ENCODE data around the gene PVR.

PVR gene

DNA sequence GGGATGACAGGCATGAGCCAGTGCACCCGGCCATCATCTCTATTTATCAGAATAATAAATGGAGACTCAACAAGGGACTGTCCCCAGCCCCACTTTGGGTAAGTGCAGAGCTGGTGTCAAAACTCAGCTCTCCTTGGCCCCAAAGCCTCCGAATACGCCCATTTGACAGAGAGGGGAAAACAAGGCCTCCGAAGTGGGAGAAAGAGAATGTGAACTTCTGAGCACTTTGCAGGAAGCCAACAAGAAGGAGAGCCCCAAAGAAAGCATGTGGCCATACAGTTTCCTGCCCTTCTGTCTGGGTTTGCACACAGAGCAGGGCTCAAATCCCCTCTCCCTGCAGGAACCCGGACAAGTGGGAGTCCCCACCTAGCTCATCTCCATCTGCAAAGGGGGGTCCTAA lies 56.8 kb downstream of the PVR start:
- no peaks in the 10 kb centered on the region for H3K36me3 ChIP-seq
- peaks cover 0 to 19% of the 10 kb centered on the region in 2 donors for H3K27me3 ChIP-seq
- H3K9me3 ChIP-seq: no peaks in the 10 kb centered on the region
- intact Hi-C loops (cut with DNase I; ENCODE audit: low total_unique reads): no loop called here
- no peak overlapping the region for H3K4me3 ChIP-seq
- TF ChIP-seq, protein P1, sequence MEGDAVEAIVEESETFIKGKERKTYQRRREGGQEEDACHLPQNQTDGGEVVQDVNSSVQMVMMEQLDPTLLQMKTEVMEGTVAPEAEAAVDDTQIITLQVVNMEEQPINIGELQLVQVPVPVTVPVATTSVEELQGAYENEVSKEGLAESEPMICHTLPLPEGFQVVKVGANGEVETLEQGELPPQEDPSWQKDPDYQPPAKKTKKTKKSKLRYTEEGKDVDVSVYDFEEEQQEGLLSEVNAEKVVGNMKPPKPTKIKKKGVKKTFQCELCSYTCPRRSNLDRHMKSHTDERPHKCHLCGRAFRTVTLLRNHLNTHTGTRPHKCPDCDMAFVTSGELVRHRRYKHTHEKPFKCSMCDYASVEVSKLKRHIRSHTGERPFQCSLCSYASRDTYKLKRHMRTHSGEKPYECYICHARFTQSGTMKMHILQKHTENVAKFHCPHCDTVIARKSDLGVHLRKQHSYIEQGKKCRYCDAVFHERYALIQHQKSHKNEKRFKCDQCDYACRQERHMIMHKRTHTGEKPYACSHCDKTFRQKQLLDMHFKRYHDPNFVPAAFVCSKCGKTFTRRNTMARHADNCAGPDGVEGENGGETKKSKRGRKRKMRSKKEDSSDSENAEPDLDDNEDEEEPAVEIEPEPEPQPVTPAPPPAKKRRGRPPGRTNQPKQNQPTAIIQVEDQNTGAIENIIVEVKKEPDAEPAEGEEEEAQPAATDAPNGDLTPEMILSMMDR (IDR thresholded peaks at IDR 0.05): no peak
- no peaks in the 10 kb centered on the region for H3K4me1 ChIP-seq
- no peak for DNase-seq
- no peak overlapping the region for H3K27ac ChIP-seq

- TF ChIP-seq, protein P1 (IDR thresholded peaks at IDR 0.05): no peak
- Histone ChIP-seq H3K36me3 (no peaks in the 10 kb centered on the region), H3K9me3 (no peaks in the 10 kb centered on the region), H3K27me3 (peaks cover 0 to 19% of the 10 kb centered on the region in 2 donors), H3K27ac (no peak overlapping the region), H3K4me3 (no peak overlapping the region), H3K4me1 (no peaks in the 10 kb centered on the region)
- DNase-seq: no peak
- intact Hi-C loops (cut with DNase I; ENCODE audit: low total_unique reads): no loop called here
Observed at GRCh38 chr19:44701228-44701627, 57.5 kb downstream of the PVR start.

DNA sequence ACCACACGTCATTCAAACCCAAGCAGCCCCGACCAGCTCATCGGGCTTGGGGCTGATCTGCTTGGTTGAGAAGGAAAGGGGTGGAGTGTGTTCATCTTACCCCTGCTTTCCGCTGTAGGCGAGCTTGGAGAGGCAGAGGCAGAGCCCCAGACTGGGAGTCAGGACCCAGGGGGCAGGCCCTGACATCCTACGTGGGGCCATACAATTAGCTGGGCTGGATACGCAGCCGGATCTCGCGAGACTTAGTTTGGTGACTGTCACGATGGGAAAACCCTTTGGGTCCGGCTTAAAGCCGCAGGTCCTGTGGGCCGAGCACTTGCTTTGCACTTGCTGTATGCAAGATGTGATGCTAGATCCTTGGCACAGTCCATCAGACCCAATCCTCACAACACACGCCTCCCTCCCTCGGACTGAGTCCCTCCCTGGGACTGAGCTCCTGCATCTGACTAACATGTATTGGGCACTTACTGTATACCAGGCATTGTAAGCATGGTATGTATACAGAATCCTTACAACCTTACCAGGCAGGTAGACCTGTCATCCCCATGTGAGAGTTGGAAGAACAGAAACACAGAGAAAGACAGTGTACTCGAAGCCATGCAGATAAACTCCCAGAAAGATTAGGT lies 59.0 kb downstream of the PVR start:
- peaks cover 0 to 26% of the 10 kb centered on the region in 2 donors for H3K27me3 ChIP-seq
- intact Hi-C loops (cut with DNase I; ENCODE audit: low total_unique reads): no loop called here
- TF ChIP-seq, protein P1 (IDR thresholded peaks at IDR 0.05): no peak
- H3K4me1 ChIP-seq: no peaks in the 10 kb centered on the region
- no peak for DNase-seq
- H3K9me3 ChIP-seq: no peaks in the 10 kb centered on the region
- H3K27ac ChIP-seq: no peak overlapping the region
- H3K4me3 ChIP-seq: no peak overlapping the region
- H3K36me3 ChIP-seq: no peaks in the 10 kb centered on the region

- TF ChIP-seq, protein P1 (IDR thresholded peaks at IDR 0.05): no peak
- Histone ChIP-seq H3K4me1 (no peaks in the 10 kb centered on the region), H3K27me3 (peaks cover 0 to 24% of the 10 kb centered on the region in 2 donors), H3K9me3 (no peaks in the 10 kb centered on the region), H3K27ac (no peak overlapping the region), H3K4me3 (no peak overlapping the region), H3K36me3 (no peaks in the 10 kb centered on the region)
- DNase-seq: no peak
- intact Hi-C loops (cut with DNase I; ENCODE audit: low total_unique reads): no loop called here
Observed at GRCh38 chr19:44703336-44704078, 59.8 kb downstream of the PVR start.

DNA sequence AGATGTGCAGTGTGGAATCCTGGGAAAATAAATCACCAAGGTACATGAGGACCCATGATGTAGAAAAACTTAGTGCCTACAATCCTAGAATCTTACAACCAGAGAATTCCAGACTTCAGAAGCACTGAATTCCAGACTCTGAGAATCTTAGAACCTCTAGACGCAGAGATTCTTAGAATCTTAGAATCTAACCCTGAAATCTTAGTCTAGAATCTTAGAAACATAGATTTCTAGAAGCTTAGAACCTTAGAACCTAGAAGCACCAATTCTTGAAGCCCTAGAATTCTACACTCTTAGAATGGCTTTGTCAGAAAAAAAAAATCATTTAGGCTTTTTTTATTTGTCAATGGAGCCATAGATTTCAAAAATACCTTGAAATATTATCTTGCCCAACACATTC lies 61.3 kb downstream of the PVR start:
- peaks cover 0 to 24% of the 10 kb centered on the region in 2 donors for H3K27me3 ChIP-seq

More for the DNA sequence above, 61.3 kb downstream of the PVR start:
- Histone ChIP-seq H3K4me3 (no peak overlapping the region), H3K9me3 (no peaks in the 10 kb centered on the region), H3K4me1 (no peaks in the 10 kb centered on the region), H3K36me3 (no peaks in the 10 kb centered on the region), H3K27ac (no peak overlapping the region)
- intact Hi-C loops (cut with DNase I; ENCODE audit: low total_unique reads): no loop called here
- DNase-seq: no peak
- TF ChIP-seq, protein P1 (IDR thresholded peaks at IDR 0.05): no peak

Data from tibial artery (tissue), 4 donors.